ENCODE results near the gene SCUBE1.

The SCUBE1 gene

GRCh38 chr22:43182726-43183125, 160.4 kb downstream of the SCUBE1 start:
- Histone ChIP-seq H2AFZ (no peak overlapping the region), H3K4me2 (ENCODE audit: low read length) (no peak overlapping the region), H3K9ac (no peak overlapping the region), H3K4me3 (ENCODE audit: low read depth, low read length) (no peak overlapping the region), H3K27me3 (ENCODE audit: control insufficient read depth, insufficient read depth, low read length) (no peaks in the 10 kb centered on the region), H3K4me1 (no peaks in the 10 kb centered on the region), H3K79me2 (no peaks in the 10 kb centered on the region), H3K36me3 (ENCODE audit: control insufficient read depth, insufficient read depth, low read length) (no peaks in the 10 kb centered on the region), H3K9me3 (ENCODE audit: control insufficient read depth, low read length) (no peaks in the 10 kb centered on the region), H3K27ac (no peak overlapping the region)
- no peak for TF ChIP-seq CTCF (IDR thresholded peaks at IDR 0.05)

- H3K4me2 ChIP-seq (ENCODE audit: low read length): no peak overlapping the region
- no peaks in the 10 kb centered on the region for H3K36me3 ChIP-seq (ENCODE audit: control insufficient read depth, insufficient read depth, low read length)
- TF ChIP-seq CTCF (IDR thresholded peaks at IDR 0.05): no peak
Measured at GRCh38 chr22:43182118-43182517, 161.1 kb downstream of the SCUBE1 start.

GRCh38 chr22:43181321-43182076, 161.7 kb downstream of the SCUBE1 start:
- no peaks in the 10 kb centered on the region for H3K27me3 ChIP-seq (ENCODE audit: control insufficient read depth, insufficient read depth, low read length)
- H3K4me3 ChIP-seq (ENCODE audit: low read depth, low read length): no peak overlapping the region
- no peak overlapping the region for H3K9ac ChIP-seq
- no peaks in the 10 kb centered on the region for H3K79me2 ChIP-seq
- H3K4me1 ChIP-seq: no peaks in the 10 kb centered on the region
- H2AFZ ChIP-seq: no peak overlapping the region
- no peaks in the 10 kb centered on the region for H3K36me3 ChIP-seq (ENCODE audit: control insufficient read depth, insufficient read depth, low read length)
- no peak overlapping the region for H3K27ac ChIP-seq
- H3K9me3 ChIP-seq (ENCODE audit: control insufficient read depth, low read length): no peaks in the 10 kb centered on the region
- H3K4me2 ChIP-seq (ENCODE audit: low read length): no peak overlapping the region
- no peak for TF ChIP-seq CTCF (IDR thresholded peaks at IDR 0.05)

More at GRCh38 chr22:43182118-43182517, 161.1 kb downstream of the SCUBE1 start:
- H3K4me1 ChIP-seq: no peaks in the 10 kb centered on the region
- no peak overlapping the region for H3K27ac ChIP-seq
- H2AFZ ChIP-seq: no peak overlapping the region
- no peaks in the 10 kb centered on the region for H3K27me3 ChIP-seq (ENCODE audit: control insufficient read depth, insufficient read depth, low read length)
- no peaks in the 10 kb centered on the region for H3K79me2 ChIP-seq
- H3K4me3 ChIP-seq (ENCODE audit: low read depth, low read length): no peak overlapping the region
- no peak overlapping the region for H3K9ac ChIP-seq
- H3K9me3 ChIP-seq (ENCODE audit: control insufficient read depth, low read length): no peaks in the 10 kb centered on the region

- Histone ChIP-seq H3K27me3 (ENCODE audit: control insufficient read depth, insufficient read depth, low read length) (no peaks in the 10 kb centered on the region), H3K79me2 (no peaks in the 10 kb centered on the region)
Measured at GRCh38 chr22:43180670-43181069, 162.5 kb downstream of the SCUBE1 start.

More at GRCh38 chr22:43180670-43181069, 162.5 kb downstream of the SCUBE1 start:
- Histone ChIP-seq H3K4me3 (ENCODE audit: low read depth, low read length) (no peak overlapping the region), H3K36me3 (ENCODE audit: control insufficient read depth, insufficient read depth, low read length) (no peaks in the 10 kb centered on the region), H3K27ac (no peak overlapping the region), H2AFZ (no peak overlapping the region), H3K9ac (no peak overlapping the region), H3K4me1 (no peaks in the 10 kb centered on the region), H3K4me2 (ENCODE audit: low read length) (no peak overlapping the region), H3K9me3 (ENCODE audit: control insufficient read depth, low read length) (no peaks in the 10 kb centered on the region)
- TF ChIP-seq CTCF (IDR thresholded peaks at IDR 0.05): no peak
